HFFc6 (cell line): ENCODE data around the gene IFITM2. TPM values are rescaled to one million over a fixed set of nuclear protein-coding genes. Genes with fewer than 3 reads are reported as not detected.

ENCODE experiments used
- DNase-seq: peaks from one replicate; pipeline ENCODE4 v3.0.0-alpha.2; 2018
- H3K27ac Mint-ChIP-seq: 2 replicates; pipeline ENCODE4 v1.8.0; 2020; ENCODE audit warnings: mild to moderate bottlenecking, mixed read lengths
- H3K27me3 Mint-ChIP-seq: 2 replicates; pipeline ENCODE4 v1.8.0; 2021; ENCODE audit warnings: mild to moderate bottlenecking, moderate library complexity, mixed read lengths; ENCODE audit not compliant: insufficient read depth
- H3K36me3 Mint-ChIP-seq: 2 replicates; pipeline ENCODE4 v1.8.0; 2021; ENCODE audit warnings: low read depth, mixed read lengths
- H3K4me1 Mint-ChIP-seq: 2 replicates; pipeline ENCODE4 v1.8.0; 2020; ENCODE audit warnings: low read depth, mixed read lengths
- H3K4me3 Mint-ChIP-seq: 2 replicates; pipeline ENCODE4 v1.8.0; 2020; ENCODE audit warnings: mild to moderate bottlenecking, moderate library complexity, mixed read lengths
- H3K9me3 Mint-ChIP-seq: 2 replicates; pipeline ENCODE4 v1.8.0; 2020; ENCODE audit warnings: mild to moderate bottlenecking, mixed read lengths
- CTCF ChIP-seq: fragments of 200-600 bp; sonication (generic); IDR thresholded peaks from 2 replicates; pipeline ENCODE4 v1.5.0; 2021; ENCODE audit warnings: antibody characterized with exemption, mild to moderate bottlenecking
- total RNA-seq, 6 experiments: library from RNA; stranded (reverse); fragmentation: NEBNext Ultra II Directional; extraction: Animal tissue kit (Norgen Biotek cat#: 25700); gene quantifications; 2 replicates in 1 of 6; 3 replicates in 5 of 6; pipeline ENCODE4 v1.2.3, GENCODE V29; 2021

Gene IFITM2
- total RNA-seq, 6 experiments from 2014 or later = 257 to 325 (median 291) TPM

- no peaks in the 10 kb centered on the region for H3K9me3 Mint-ChIP-seq
- no peaks in the 10 kb centered on the region for H3K4me1 Mint-ChIP-seq
- H3K36me3 Mint-ChIP-seq = no peaks in the 10 kb centered on the region
- no peak overlapping the region for H3K4me3 Mint-ChIP-seq
- TF ChIP-seq CTCF = no peak
- no peak for DNase-seq
- H3K27ac Mint-ChIP-seq = no peak overlapping the region
- peaks cover 3% of the 10 kb centered on the region; the same call in 1 of the 2 replicates for H3K27me3 Mint-ChIP-seq
Measured at GRCh38 chr11:291281-292210, 16.1 kb upstream of the IFITM2 start.

GRCh38 chr11:292211-293121, 15.2 kb upstream of the IFITM2 start:
- H3K27ac Mint-ChIP-seq = no peak overlapping the region
- no peaks in the 10 kb centered on the region for H3K27me3 Mint-ChIP-seq
- DNase-seq = no peak
- no peaks in the 10 kb centered on the region for H3K36me3 Mint-ChIP-seq
- no peaks in the 10 kb centered on the region for H3K9me3 Mint-ChIP-seq
- H3K4me3 Mint-ChIP-seq = no peak overlapping the region
- no peak for TF ChIP-seq CTCF
- H3K4me1 Mint-ChIP-seq = no peaks in the 10 kb centered on the region

GRCh38 chr11:293271-293851, 14.3 kb upstream of the IFITM2 start:
- H3K27me3 Mint-ChIP-seq = no peaks in the 10 kb centered on the region
- no peaks in the 10 kb centered on the region for H3K36me3 Mint-ChIP-seq
- DNase-seq = no peak
- H3K4me3 Mint-ChIP-seq = no peak overlapping the region
- H3K27ac Mint-ChIP-seq = no peak overlapping the region
- no peaks in the 10 kb centered on the region for H3K4me1 Mint-ChIP-seq
- TF ChIP-seq CTCF = no peak
- no peaks in the 10 kb centered on the region for H3K9me3 Mint-ChIP-seq

- no peak overlapping the region for H3K27ac Mint-ChIP-seq
- DNase-seq = no peak
- H3K4me1 Mint-ChIP-seq = no peaks in the 10 kb centered on the region
- H3K9me3 Mint-ChIP-seq = no peaks in the 10 kb centered on the region
- H3K36me3 Mint-ChIP-seq = no peaks in the 10 kb centered on the region
- TF ChIP-seq CTCF = no peak
- H3K4me3 Mint-ChIP-seq = no peak overlapping the region
- no peaks in the 10 kb centered on the region for H3K27me3 Mint-ChIP-seq
Measured at GRCh38 chr11:293852-294661, 13.6 kb upstream of the IFITM2 start.

- Mint-ChIP-seq H3K27me3 (no peaks in the 10 kb centered on the region; the same call in 1 of the 2 replicates), H3K4me3 (no peak overlapping the region), H3K4me1 (no peaks in the 10 kb centered on the region), H3K27ac (no peak overlapping the region), H3K9me3 (no peaks in the 10 kb centered on the region), H3K36me3 (no peaks in the 10 kb centered on the region)
- no peak for DNase-seq
- no peak for TF ChIP-seq CTCF
Measured at GRCh38 chr11:294780-295179, 12.8 kb upstream of the IFITM2 start.
